ENCODE measurements around the gene ALG3. TPM values are rescaled to one million over a fixed set of nuclear protein-coding genes. Genes with fewer than 3 reads are reported as not detected.
A peak's percentile ranks its signal among the peaks of the same experiment; 100 is the strongest.

The ALG3 gene
- total RNA-seq, 1 donor from 2014 or later: 34.0 TPM

DNA sequence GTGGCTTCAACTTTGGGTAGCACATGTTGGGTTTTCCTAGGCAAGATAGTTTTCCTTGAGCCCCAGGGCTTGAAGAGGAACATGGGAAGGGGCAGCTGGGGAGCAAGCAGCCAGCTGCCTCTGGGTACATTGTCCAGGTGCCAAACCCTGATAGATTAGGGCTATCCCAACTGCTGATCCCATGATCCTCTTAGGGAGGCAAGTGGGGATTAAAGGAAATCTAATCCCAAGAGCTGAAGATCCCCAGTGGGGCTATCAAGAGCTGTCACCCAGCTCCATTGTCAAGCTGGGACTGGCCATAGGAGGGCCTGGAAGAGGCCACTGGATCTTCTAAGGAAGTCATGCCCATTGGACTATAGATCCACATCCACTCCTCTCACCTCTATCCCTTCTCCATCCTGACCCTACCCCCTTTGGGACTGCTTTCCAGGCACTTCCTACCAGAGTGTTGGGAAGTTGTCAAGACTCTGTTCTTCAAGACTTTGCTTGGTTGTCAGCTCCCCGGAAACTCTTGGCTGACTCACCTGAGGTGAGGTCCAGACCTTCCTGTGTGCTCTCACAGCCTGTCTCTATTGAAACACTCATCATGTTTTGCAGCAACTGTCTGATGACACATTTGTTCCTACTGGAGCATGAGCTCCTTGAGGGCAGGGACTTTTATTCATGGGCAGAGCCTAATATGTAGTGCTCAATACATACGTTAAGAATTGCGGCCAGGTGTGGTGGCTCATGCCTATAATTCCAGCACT is 6.7 kb upstream of the ALG3 start:
- POLR2A ChIA-PET: no interaction called here
- intact Hi-C loops (cut with micrococcal nuclease): no loop called here

DNA sequence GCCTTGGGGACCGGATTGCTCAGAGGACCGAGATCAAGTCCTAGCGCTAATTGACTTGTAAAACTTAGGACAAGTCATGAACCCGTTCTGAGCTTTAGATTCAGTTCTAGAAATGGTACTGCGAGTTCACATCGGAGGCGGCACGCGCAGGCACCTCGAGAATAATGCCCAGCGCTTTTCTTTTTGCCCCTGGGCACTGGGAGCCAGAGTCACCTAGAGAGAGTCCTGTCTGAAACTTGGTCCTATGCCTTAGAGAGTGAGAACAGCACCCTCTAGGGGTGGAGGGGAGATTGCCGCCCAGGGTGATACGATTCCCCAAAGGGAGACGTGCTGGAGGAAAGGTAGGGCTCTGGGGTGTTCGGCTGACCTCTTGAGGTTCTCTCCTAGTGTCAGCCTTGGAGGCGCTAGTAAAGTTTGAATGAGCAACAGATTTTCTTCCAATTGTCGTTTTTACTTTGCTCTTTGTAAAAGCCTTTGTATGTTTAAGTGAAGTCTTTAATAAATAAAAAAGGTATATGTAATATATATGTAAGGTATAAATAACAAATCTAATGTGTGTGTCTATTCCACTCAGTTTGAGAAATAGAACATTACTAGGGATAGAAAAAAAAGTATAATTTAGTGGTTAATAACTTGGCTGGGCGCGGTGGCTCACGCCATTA is 1.5 kb upstream of the ALG3 start:
- H3K4me3 Mint-ChIP-seq: peak overlapping the region; percentile 90
- peak overlapping the region; percentile 94 for H3K27ac Mint-ChIP-seq
- TF ChIP-seq, protein P1, sequence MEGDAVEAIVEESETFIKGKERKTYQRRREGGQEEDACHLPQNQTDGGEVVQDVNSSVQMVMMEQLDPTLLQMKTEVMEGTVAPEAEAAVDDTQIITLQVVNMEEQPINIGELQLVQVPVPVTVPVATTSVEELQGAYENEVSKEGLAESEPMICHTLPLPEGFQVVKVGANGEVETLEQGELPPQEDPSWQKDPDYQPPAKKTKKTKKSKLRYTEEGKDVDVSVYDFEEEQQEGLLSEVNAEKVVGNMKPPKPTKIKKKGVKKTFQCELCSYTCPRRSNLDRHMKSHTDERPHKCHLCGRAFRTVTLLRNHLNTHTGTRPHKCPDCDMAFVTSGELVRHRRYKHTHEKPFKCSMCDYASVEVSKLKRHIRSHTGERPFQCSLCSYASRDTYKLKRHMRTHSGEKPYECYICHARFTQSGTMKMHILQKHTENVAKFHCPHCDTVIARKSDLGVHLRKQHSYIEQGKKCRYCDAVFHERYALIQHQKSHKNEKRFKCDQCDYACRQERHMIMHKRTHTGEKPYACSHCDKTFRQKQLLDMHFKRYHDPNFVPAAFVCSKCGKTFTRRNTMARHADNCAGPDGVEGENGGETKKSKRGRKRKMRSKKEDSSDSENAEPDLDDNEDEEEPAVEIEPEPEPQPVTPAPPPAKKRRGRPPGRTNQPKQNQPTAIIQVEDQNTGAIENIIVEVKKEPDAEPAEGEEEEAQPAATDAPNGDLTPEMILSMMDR (IDR thresholded peaks at IDR 0.05): peak; percentile 88
- H3K27me3 Mint-ChIP-seq: no peaks in the 10 kb centered on the region
- intact Hi-C loops (cut with micrococcal nuclease): loop anchor here (1.0 to 2.0 kb wide), 6 partner anchors 11 to 355 kb away; partner anchors contain the start of genes ABCC5 and CAMK2N2
- no peaks in the 10 kb centered on the region for H3K9me3 Mint-ChIP-seq
- ChIA-PET CTCF (interaction anchor here (0.6 to 1.9 kb wide), 10 partner anchors 11 to 354 kb away, joined by 3 to 17 read pairs (median 4); partner anchors contain the start of gene CAMK2N2), POLR2A (interaction anchor here (0.9 to 1.4 kb wide), 7 partner anchors 11 to 366 kb away, joined by 3 to 6 read pairs (median 3); partner anchors contain the start of genes ABCF3, AP2M1, CAMK2N2 and EIF2B5)
- ATAC-seq (ENCODE audit: low read depth): peak; percentile 68
- H3K36me3 Mint-ChIP-seq (ENCODE audit: low read depth): peaks cover 15% of the 10 kb centered on the region
- DNase-seq: peak; percentile 79
- peaks cover 19% of the 10 kb centered on the region for H3K4me1 Mint-ChIP-seq

More for the DNA sequence above, 6.7 kb upstream of the ALG3 start:
- peaks cover 13% of the 10 kb centered on the region for H3K4me1 Mint-ChIP-seq
- no peak for DNase-seq
- ATAC-seq (ENCODE audit: low read depth): no peak
- H3K27me3 Mint-ChIP-seq: peaks cover 17% of the 10 kb centered on the region
- TF ChIP-seq, protein P1 (IDR thresholded peaks at IDR 0.05): no peak
- no peak overlapping the region for H3K27ac Mint-ChIP-seq
- no peaks in the 10 kb centered on the region for H3K36me3 Mint-ChIP-seq (ENCODE audit: low read depth)
- no peak overlapping the region for H3K4me3 Mint-ChIP-seq
- CTCF ChIA-PET: no interaction called here
- no peaks in the 10 kb centered on the region for H3K9me3 Mint-ChIP-seq

DNA sequence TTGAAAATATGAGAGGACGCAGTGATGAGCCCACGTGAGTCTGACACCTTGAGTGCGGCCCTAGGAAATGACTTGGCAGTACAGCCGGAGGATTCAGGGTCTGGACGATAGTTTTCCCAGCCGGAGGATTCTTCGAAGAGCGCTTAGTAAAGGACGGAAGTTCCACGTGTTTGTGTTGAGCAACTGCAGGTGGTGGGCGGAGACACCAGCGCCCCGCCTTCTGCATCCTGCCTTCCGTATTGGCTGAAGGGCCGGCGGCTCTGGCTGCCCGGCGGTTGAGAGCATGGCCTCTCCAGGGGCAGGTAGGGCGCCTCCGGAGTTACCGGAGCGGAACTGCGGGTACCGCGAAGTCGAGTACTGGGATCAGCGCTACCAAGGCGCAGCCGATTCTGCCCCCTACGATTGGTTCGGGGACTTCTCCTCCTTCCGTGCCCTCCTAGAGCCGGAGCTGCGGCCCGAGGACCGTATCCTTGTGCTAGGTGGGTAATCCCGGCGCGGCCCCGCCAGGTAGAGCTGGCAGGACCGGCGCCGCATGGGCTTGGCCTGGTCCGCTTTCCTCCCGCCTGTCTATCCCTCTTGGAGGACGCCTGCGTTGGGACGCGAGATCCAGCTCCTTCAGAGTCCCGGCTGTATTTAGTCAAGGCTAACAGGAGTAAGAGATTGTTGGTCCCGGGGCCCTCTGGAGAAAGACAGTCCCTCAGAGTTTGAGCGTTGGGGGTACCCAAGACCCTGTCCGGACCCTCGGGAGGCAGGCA is 827 bp upstream of the ALG3 start, which contains the start of gene EEF1AKMT4:
Gene EEF1AKMT4 (plus strand): TSS at position 261 of the 755 bp plus-strand sequence. CDS start 23 bp downstream, at position 284.
- no peaks in the 10 kb centered on the region for H3K9me3 Mint-ChIP-seq
- peaks cover 19% of the 10 kb centered on the region for H3K4me1 Mint-ChIP-seq
- ChIA-PET POLR2A (interaction anchor here (0.6 to 1.4 kb wide), 9 partner anchors 12 to 408 kb away, joined by 3 to 10 read pairs (median 3); partner anchors contain the start of genes ABCF3, AP2M1, CAMK2N2 and EIF2B5), CTCF (interaction anchor here (0.6 to 1.9 kb wide), 11 partner anchors 11 to 354 kb away, joined by 3 to 17 read pairs (median 3); partner anchors contain the start of gene CAMK2N2)
- TF ChIP-seq, protein P1 (IDR thresholded peaks at IDR 0.05): no peak
- H3K4me3 Mint-ChIP-seq: peak within 1 kb of the TSS; percentile 90
- H3K27me3 Mint-ChIP-seq: no peaks in the 10 kb centered on the region
- H3K27ac Mint-ChIP-seq: peak within 1 kb of the TSS; percentile 94
- intact Hi-C loops (cut with micrococcal nuclease): loop anchor here (1.0 to 2.0 kb wide), 17 partner anchors 12 to 1689 kb away; partner anchors contain the start of genes ABCC5, ABCF3, AP2M1 and CAMK2N2
- DNase-seq (peak; percentile 89), ATAC-seq (ENCODE audit: low read depth) (peak; percentile 81)
- peaks cover 22% of the 10 kb centered on the region for H3K36me3 Mint-ChIP-seq (ENCODE audit: low read depth)

DNA sequence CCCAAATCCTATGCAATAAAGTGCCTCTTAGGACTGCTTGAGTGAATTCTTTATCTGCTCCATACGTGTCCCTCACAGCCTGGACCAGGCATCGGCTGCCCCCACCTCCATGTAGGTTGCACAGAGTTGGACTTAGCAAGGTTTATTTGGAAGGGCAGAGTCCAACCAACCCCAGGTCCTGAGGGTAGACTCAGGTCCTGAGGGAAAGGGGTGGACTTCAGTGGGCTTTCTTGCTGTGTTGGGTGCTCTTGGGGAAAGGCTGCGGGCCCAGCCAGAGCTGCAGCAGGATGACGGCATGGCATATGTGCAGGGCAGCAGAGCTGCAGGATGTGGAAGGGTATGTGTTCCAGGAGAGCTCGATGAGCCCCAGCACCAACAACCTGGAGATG is 6.5 kb downstream of the ALG3 start:
- DNase-seq (no peak), ATAC-seq (ENCODE audit: low read depth) (no peak)
- H3K9me3 Mint-ChIP-seq: no peaks in the 10 kb centered on the region
- no peak overlapping the region for H3K27ac Mint-ChIP-seq
- H3K4me3 Mint-ChIP-seq: no peak overlapping the region
- CTCF ChIA-PET: interaction anchor here (1.4 kb wide), 1 partner anchor 16 kb away, joined by 3 read pairs; no protein-coding TSS in a partner anchor
- intact Hi-C loops (cut with micrococcal nuclease): no loop called here
- peaks cover 1% of the 10 kb centered on the region for H3K27me3 Mint-ChIP-seq
- H3K36me3 Mint-ChIP-seq (ENCODE audit: low read depth): peaks cover 42% of the 10 kb centered on the region
- TF ChIP-seq, protein P1 (IDR thresholded peaks at IDR 0.05): no peak
- POLR2A ChIA-PET: no interaction called here
- H3K4me1 Mint-ChIP-seq: peaks cover 3% of the 10 kb centered on the region

All from activated B cell treated with CpG ODN at 0.5 μM for 24 hours (primary cell).